ENCODE data around the gene STK32B. TPM values are rescaled to one million over a fixed set of nuclear protein-coding genes. Genes with fewer than 3 reads are reported as not detected.

STK32B gene
- polyA plus RNA-seq, 1 of the 3 experiments (the other 2 are of a cell fraction) = 0.20 TPM

- Histone ChIP-seq H3K36me3 (replicated peaks in 1 of 2; ENCODE audit: control insufficient read depth in 1 of 2, insufficient read depth in 2 of 2, low read length in 1 of 2) (no peaks in the 10 kb centered on the region), H3K4me3 (ENCODE audit: low read depth in 2 of 2, low read length in 1 of 2) (no peak overlapping the region), H2AFZ (ENCODE audit: low read depth) (no peak overlapping the region), H3K9me3 (no peaks in the 10 kb centered on the region), H3K9me2 (no peaks in the 10 kb centered on the region), H3K27ac (ENCODE audit: low read depth in 2 of 2, low read length in 1 of 2) (no peak overlapping the region), H4K20me1 (ENCODE audit: insufficient read depth) (no peaks in the 10 kb centered on the region), H3K4me2 (no peak overlapping the region), H3K27me3 (ENCODE audit: insufficient read depth) (peaks cover 21% of the 10 kb centered on the region; the same call in 1 of the 2 replicates), H3K79me2 (ENCODE audit: insufficient read depth) (no peaks in the 10 kb centered on the region), H3F3A (replicated peaks; ENCODE audit: insufficient read depth) (no peaks in the 10 kb centered on the region), H3K9ac (no peak overlapping the region), H3K4me1 (ENCODE audit: control insufficient read depth in 1 of 2, insufficient read depth in 2 of 2, low read depth in 1 of 2, low read length in 1 of 2) (no peaks in the 10 kb centered on the region)
- DNase-seq = no peak
- ChIA-PET CTCF (interaction anchor here (1.0 kb wide), 1 partner anchor 136 kb away, joined by 4 read pairs; no protein-coding TSS in a partner anchor), POLR2A (no interaction called here)
- WGBS (ENCODE audit: low lambda C conversion rate) = 7% methylated on average over 14 of the region's 14 CpGs
- TF ChIP-seq, protein P1, sequence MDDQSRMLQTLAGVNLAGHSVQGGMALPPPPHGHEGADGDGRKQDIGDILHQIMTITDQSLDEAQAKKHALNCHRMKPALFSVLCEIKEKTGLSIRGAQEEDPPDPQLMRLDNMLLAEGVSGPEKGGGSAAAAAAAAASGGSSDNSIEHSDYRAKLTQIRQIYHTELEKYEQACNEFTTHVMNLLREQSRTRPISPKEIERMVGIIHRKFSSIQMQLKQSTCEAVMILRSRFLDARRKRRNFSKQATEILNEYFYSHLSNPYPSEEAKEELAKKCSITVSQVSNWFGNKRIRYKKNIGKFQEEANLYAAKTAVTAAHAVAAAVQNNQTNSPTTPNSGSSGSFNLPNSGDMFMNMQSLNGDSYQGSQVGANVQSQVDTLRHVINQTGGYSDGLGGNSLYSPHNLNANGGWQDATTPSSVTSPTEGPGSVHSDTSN (IDR thresholded peaks at IDR 0.05) = no peak
These were observed 135.2 kb downstream of the STK32B start for GRCh38 chr4:5186271-5187064.

DNA sequence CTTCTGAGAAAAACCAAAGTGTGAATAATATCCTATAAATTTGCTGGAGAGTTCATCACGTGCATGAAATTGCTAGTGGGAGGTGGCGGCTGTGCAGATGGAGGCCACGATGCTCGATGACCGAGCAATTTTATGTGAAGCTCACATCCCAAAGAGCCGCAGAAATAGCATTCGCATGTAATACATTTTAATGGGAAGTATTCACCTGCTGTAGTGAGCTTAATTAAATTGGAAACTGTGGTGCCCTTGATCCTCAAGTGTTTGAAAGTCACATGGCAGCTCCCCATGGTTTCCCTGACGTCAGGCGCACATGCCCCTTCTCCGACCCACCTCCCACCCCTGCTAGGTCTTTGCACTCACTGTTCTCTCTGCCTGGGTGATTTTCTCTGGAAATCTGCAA lies 136.8 kb downstream of the STK32B start:
- no peaks in the 10 kb centered on the region for H3K9me3 ChIP-seq
- 16% methylated on average over 10 of the region's 10 CpGs for WGBS (ENCODE audit: low lambda C conversion rate)
- no peak for DNase-seq
- H3K4me1 ChIP-seq (ENCODE audit: control insufficient read depth in 1 of 2, insufficient read depth in 2 of 2, low read depth in 1 of 2, low read length in 1 of 2) = no peaks in the 10 kb centered on the region
- TF ChIP-seq YY1 (IDR thresholded peaks at IDR 0.05; ENCODE audit: low read depth) = no peak
- TF ChIP-seq FOXJ3 (CRISPR knock-in tag; IDR thresholded peaks at IDR 0.05) = no peak
- no peak for TF ChIP-seq IRF3 (IDR thresholded peaks at IDR 0.05; ENCODE audit: low read depth, low read length)
- TF ChIP-seq, protein P1 (IDR thresholded peaks at IDR 0.05) = no peak
- no peak for TF ChIP-seq MAX (IDR thresholded peaks at IDR 0.05; ENCODE audit: low read depth)
- no peak for TF ChIP-seq MEF2A (IDR thresholded peaks at IDR 0.05; ENCODE audit: borderline replicate concordance, low read depth)
- TF ChIP-seq NFIC (IDR thresholded peaks at IDR 0.05; ENCODE audit: borderline replicate concordance) = no peak
- TF ChIP-seq MXI1 (IDR thresholded peaks at IDR 0.05; ENCODE audit: low read depth, low read length) = no peak
- TF ChIP-seq GATA2 (CRISPR knock-in tag; IDR thresholded peaks at IDR 0.05) = no peak
- no peak for TF ChIP-seq ZBTB33 (IDR thresholded peaks at IDR 0.05; ENCODE audit: borderline replicate concordance, low read depth)
- H3K79me2 ChIP-seq (ENCODE audit: insufficient read depth) = no peaks in the 10 kb centered on the region
- H3K36me3 ChIP-seq (replicated peaks in 1 of 2; ENCODE audit: control insufficient read depth in 1 of 2, insufficient read depth in 2 of 2, low read length in 1 of 2) = no peaks in the 10 kb centered on the region
- no peak overlapping the region for H3K9ac ChIP-seq
- no peaks in the 10 kb centered on the region for H3F3A ChIP-seq (replicated peaks; ENCODE audit: insufficient read depth)
- no peaks in the 10 kb centered on the region for H3K9me2 ChIP-seq
- H2AFZ ChIP-seq (ENCODE audit: low read depth) = no peak overlapping the region
- ChIA-PET CTCF (interaction anchor here (0.6 kb wide), 1 partner anchor 75 kb away, joined by 3 read pairs; no protein-coding TSS in a partner anchor), POLR2A (no interaction called here)
- H3K4me2 ChIP-seq = no peak overlapping the region
- peaks cover 21% of the 10 kb centered on the region; the same call in 1 of the 2 replicates for H3K27me3 ChIP-seq (ENCODE audit: insufficient read depth)
- no peak overlapping the region for H3K27ac ChIP-seq (ENCODE audit: low read depth in 2 of 2, low read length in 1 of 2)
- no peaks in the 10 kb centered on the region for H4K20me1 ChIP-seq (ENCODE audit: insufficient read depth)
- H3K4me3 ChIP-seq (ENCODE audit: low read depth in 2 of 2, low read length in 1 of 2) = no peak overlapping the region

All from SK-N-SH (cell line).